Bronchus fibroblast of lung (primary cell): ENCODE data around the gene ZBTB17. TPM values are rescaled to one million over a fixed set of nuclear protein-coding genes. Genes with fewer than 3 reads are reported as not detected.

Source experiments
- total RNA-seq: library from RNA; depleted of rRNA; stranded (reverse); fragments of >200 nt; gene quantifications from 2 replicates; pipeline ENCODE4 v1.2.3, GENCODE V29; 2015

Gene ZBTB17
- total RNA-seq, result 21.9 and 22.9 TPM in 2 replicates

DNA sequence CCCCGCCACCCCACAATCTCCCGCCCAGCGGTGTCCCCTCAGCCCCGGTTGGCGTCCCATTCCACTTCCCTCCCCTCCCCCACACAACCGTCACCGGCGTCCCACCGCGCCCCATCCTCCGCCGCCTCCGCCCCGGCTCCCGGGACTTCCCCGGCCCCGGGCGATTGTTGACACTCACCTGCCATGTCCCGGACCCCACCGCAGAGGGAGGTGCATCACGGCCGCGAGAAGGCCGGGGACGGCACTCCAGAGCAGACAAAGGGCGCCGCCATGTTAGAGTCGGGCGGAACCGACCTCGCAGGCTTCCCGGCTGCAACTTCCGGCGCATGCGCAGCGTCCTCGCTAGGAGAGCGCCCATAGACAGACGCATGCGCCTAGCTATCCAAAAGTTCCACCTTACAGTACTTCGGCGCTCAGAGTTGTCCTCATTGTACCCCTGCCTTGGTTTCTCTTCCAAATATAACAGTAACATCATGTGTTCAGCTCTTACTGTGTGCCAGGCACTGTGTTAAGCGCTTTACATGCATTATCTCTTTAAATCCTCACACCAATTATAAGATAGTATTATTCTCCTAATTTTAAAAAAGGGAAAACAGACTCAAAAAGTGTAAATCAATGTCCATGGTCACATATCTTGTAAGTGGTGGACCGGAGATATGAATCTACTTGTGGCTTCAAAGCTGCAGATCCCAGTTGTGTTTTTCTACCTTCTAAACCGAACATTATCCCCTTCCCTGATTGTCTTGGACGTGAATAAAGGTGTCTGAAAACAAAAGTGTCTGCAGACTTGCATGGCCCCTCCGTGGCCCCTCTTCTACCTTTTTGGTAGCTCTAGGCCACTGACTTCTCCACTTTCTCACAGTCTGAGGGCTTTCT lies at the start of gene ZBTB17:
Gene ZBTB17 (minus strand): TSS at position 297 of the 876 bp plus-strand sequence. CDS start 27,606 bp downstream, outside the sequence.

DNA sequence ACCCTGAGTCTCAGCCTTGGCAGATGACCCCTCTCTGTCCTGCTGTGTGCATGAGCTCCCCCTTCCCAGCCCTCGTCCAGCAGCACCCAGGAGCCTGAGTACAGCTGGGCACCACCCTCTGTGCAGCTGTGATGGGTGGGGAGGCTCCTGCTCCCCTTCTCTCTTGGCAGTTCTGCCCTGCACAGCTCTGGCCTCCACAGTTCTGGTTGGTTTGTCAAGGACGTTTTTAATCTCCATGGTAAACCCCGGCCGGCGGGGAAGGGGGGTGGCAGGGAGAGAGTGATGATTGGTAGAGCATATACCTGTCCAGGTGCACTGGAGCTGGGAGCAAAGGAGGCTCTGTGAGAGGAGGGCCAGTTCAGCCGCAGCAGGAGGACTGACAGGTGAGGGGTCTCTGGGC lies 45.8 kb upstream of the ZBTB17 start, which contains the start of gene CLCNKA:
Gene CLCNKA (plus strand): TSS at position 356 of the 400 bp plus-strand sequence. CDS start 584 bp downstream, outside the sequence.

DNA sequence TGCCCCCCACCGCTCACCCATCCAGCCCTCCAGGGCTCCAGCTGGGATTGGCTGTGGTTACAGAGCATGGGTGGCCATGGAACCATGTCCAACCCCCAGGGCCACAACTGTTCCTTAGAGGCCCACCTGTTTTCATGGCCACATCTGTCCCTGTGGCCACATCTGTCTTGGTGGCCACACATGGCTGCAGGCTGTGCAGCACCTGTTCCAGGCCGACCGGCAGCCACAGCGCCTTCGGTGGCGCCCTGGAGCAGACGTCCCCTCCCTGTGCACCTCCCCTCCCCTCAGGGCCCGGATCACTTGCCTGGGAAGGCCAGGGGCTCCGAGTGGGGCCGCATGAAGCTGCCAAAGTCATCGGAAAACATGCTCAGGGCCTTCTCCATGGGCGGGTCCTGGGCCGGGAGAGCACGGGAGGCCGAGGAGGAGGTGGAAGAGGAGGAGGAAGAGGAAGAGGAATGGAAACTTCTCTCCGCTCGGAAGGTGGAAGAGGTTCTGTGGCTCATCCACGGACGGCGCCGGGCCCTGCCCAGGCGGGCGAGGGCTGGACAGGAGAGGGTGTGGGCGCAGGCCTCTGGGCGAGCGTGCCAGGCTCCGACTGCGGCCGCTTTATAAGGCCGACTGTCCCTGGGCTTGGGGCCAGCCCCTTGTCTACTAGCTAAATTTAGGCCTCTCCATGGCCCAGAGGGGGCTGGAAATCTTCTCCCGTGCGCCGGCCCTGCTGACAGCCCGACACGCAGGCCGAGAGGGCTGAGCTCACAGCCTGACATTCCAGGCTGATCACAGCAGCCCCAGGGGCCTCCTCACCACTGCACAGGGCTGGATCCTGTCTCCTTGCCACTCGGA lies 41.8 kb upstream of the ZBTB17 start, which contains the start of gene HSPB7:
Gene HSPB7 (minus strand): TSS at position 583 of the 843 bp plus-strand sequence. CDS start 80 bp downstream, at position 503.

Other genes starting within 250 kb of the ZBTB17 start
- gene SLC25A34, start 239.8 kb downstream of the ZBTB17 start, total RNA-seq, result 0.15 and 0.17 TPM in 2 replicates
- not detected in 2 replicates for gene TMEM82, start 233.6 kb downstream of the ZBTB17 start, total RNA-seq
- gene FBLIM1, start 217.3 kb downstream of the ZBTB17 start, total RNA-seq, result 61.7 and 63.5 TPM in 2 replicates
- gene UQCRHL, start 168.5 kb downstream of the ZBTB17 start, total RNA-seq, result 0.89 and 1.2 TPM in 2 replicates
- gene SPEN, start 128.4 kb downstream of the ZBTB17 start, total RNA-seq, result 4.5 and 4.7 TPM in 2 replicates
- not detected in 2 replicates for gene SRARP, start 28.1 kb upstream of the ZBTB17 start, total RNA-seq
- gene HSPB7, start 41.9 kb upstream of the ZBTB17 start, total RNA-seq, result 0.84 and 0.89 TPM in 2 replicates
- gene CLCNKA, start 45.9 kb upstream of the ZBTB17 start, total RNA-seq, result not detected in 2 replicates
- gene CLCNKB, start 67.7 kb upstream of the ZBTB17 start, total RNA-seq, result under 0.01 TPM in 1 of 2 replicates, not detected in the other
- 0.17 and 0.45 TPM in 2 replicates for gene FAM131C, start 97.5 kb upstream of the ZBTB17 start, total RNA-seq
- gene EPHA2, start 180.0 kb upstream of the ZBTB17 start, total RNA-seq, result 27.9 and 29.8 TPM in 2 replicates
- gene ARHGEF19, start 236.6 kb upstream of the ZBTB17 start, total RNA-seq, result 11.6 and 11.9 TPM in 2 replicates